HG03045 (cell line): Measurements from ENCODE around the gene PKD1.
"Not testable (repeated sequence)": the region's sequence is repeated elsewhere in the genome, so short reads cannot be mapped to it uniquely, and the experiment has no call there.

ENCODE experiments used
- ATAC-seq: cut with Tn5 transposase; IDR thresholded peaks from one replicate; pipeline ENCODE4 v1.9.1; 2021; ENCODE audit warnings: mild to moderate bottlenecking, moderate library complexity; ENCODE audit not compliant: unreplicated experiment

PKD1 gene

GRCh38 chr16:2110332-2111008 is 25.2 kb downstream of the PKD1 start:
- ATAC-seq, result not testable (repeated sequence)

GRCh38 chr16:2109872-2110271 is 25.8 kb downstream of the PKD1 start:
- ATAC-seq, result not testable (repeated sequence)

- ATAC-seq, result not testable (repeated sequence)
These were observed 26.5 kb downstream of the PKD1 start for GRCh38 chr16:2109271-2109580.

- ATAC-seq, result not testable (repeated sequence)
These were observed 27.0 kb downstream of the PKD1 start for GRCh38 chr16:2108446-2109270.

- ATAC-seq, result not testable (repeated sequence)
These were observed 27.9 kb downstream of the PKD1 start for GRCh38 chr16:2107791-2108125.

- ATAC-seq, result not testable (repeated sequence)
These were observed 28.4 kb downstream of the PKD1 start for GRCh38 chr16:2107121-2107790.

- ATAC-seq, result not testable (repeated sequence)
These were observed 29.5 kb downstream of the PKD1 start for GRCh38 chr16:2106211-2106610.

GRCh38 chr16:2105769-2106168 is 29.9 kb downstream of the PKD1 start:
- ATAC-seq, result not testable (repeated sequence)

- not testable (repeated sequence) for ATAC-seq
These were observed 30.4 kb downstream of the PKD1 start for GRCh38 chr16:2105291-2105690.

GRCh38 chr16:2104464-2104863 is 31.2 kb downstream of the PKD1 start:
- not testable (repeated sequence) for ATAC-seq

- ATAC-seq, result no peak
These were observed 33.2 kb downstream of the PKD1 start for GRCh38 chr16:2102471-2102870.

GRCh38 chr16:2101581-2101980 is 34.1 kb downstream of the PKD1 start:
- ATAC-seq, result not testable (repeated sequence)

- ATAC-seq, result not testable (repeated sequence)
These were observed 38.0 kb downstream of the PKD1 start for GRCh38 chr16:2097689-2098088.

GRCh38 chr16:2096853-2097595 is 38.7 kb downstream of the PKD1 start:
- no peak for ATAC-seq

- no peak for ATAC-seq
These were observed 39.6 kb downstream of the PKD1 start for GRCh38 chr16:2095918-2096582.

GRCh38 chr16:2095315-2095853 is 40.3 kb downstream of the PKD1 start:
- no peak for ATAC-seq

- ATAC-seq, result no peak
These were observed 41.9 kb downstream of the PKD1 start for GRCh38 chr16:2093793-2094192.

GRCh38 chr16:2092866-2093265 is 42.8 kb downstream of the PKD1 start:
- ATAC-seq, result no peak

- ATAC-seq, result no peak
These were observed 43.5 kb downstream of the PKD1 start for GRCh38 chr16:2092256-2092620.

GRCh38 chr16:2091547-2092255 is 44.0 kb downstream of the PKD1 start:
- ATAC-seq, result no peak
